HG03060 (cell line): ENCODE measurements around the gene CCDC33.

Experiments
- ATAC-seq: cut with Tn5 transposase; IDR thresholded peaks from one replicate; pipeline ENCODE4 v1.9.1; 2021; ENCODE audit warnings: low read depth, moderate number of reproducible peaks; ENCODE audit not compliant: unreplicated experiment

Gene CCDC33

DNA sequence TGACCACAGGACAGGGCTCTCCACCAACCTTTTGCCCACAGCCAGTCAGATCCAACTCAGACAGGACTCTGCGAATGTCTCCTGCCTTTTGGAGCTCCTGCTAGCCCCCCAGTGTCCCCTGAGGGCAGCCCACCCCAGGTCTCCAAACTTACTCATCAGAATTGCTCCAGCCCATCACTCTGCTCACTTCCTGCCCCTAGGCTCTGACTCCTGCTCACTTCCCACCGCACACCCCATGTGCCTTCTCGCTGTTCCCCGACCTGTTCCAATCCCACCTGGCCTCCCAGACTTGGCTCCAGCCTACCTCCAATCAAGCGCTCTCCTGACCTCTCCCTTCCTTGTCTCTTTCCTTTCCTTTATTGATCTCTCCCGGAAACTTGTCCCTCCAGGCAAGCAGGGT, 27.6 kb upstream of the CCDC33 start:
- ATAC-seq = no peak

DNA sequence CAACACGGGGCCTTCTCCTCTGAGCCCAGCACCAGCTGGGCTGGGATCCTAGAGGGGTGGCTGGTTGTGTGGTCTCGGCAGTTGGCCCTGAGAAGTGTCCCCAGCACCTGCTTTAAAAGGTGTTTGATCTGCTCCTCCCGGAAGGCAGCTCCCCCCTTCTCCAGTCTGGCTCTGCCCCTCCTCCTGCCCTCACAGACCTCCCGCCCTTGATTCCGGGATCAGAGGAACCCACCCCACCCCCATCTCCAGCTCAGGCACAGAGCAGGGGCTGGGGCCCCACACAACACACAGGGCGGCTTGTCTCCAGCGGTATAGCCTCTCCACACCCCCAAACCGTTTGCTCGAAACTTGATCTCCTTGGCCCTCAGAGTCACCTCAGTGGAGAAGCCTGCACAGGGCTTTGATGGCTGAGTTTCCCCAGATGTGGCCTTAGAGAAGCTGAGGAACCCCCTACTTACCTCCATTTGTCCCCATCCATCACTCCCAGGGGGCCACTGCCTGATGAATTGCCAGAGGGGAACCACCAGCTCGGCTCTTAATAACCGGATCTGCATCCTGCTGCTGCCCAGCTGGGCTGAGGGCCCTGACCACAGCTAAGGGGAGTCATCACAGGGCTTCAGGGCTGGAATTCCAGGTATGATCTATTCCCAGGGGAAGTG, 27.1 kb upstream of the CCDC33 start:
- ATAC-seq = no peak

DNA sequence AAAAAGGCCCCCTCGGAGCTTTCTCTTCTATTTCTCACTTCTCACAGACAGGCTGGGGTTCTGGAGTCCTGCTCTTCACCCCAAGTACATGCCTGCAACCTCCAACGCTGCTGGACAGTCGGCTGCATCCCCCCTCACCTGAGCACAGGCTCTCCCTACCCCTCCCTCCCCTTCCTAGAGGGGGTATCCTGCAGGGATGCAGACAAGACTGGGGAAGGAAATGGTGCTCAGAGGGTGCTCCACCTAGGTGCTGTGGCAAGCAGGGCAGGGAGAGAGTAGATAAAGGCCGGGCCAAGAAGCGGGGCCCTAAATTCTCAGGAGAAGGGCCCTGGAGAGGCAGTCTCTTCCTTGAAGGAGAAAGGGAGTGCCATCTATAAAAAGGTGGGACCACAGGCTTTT, 26.6 kb upstream of the CCDC33 start:
- ATAC-seq = no peak

DNA sequence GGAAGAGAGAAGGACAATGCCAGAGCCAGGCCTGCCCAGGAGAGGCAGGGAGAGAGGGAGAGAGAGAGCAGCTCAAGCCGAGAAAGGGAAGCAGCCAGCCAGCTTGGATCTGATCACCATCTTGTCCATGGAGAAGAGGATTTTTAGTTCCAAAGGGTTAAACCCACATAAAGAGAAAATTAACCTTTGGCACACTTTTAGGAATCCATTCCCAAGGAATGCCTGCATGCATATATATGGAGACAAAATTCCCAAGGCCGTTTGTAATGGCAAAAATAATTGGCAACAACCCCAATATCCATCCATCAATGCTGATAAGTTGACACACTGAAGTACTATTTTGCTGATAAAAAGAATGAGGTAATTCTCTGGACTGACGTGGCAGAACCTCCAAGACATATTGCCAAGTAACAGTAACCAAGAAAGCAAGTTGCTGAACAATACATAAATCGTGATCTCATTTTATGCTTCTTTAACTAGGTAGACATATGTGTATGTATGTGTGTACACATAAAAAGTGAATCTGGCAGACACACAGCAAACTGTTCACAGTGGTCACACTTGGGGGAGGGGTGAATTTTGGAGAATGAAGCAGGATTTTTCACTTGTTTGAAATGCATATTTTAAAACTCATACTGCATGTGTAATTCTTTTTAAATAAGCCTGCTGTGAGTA, 26.0 kb upstream of the CCDC33 start:
- no peak for ATAC-seq

DNA sequence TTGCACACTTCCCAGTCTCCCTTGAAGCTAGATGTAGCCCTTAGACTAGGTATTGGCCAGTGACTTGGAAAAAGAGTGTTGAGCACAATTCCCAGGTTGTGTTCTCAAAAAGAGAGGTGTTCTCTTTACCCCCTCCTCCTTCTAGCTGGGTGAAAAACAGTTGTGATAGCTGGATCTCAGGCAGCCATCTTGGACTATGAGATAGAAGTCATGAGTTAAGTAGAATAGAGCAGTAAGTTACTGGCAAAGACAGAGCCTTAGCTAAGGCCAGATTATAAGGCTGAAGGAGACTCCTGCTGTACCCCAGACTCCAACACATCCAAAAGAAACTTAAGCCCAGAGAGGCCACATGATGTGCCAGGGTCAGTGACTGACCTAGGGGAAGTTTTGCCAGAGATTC, 25.4 kb upstream of the CCDC33 start:
- ATAC-seq = no peak

DNA sequence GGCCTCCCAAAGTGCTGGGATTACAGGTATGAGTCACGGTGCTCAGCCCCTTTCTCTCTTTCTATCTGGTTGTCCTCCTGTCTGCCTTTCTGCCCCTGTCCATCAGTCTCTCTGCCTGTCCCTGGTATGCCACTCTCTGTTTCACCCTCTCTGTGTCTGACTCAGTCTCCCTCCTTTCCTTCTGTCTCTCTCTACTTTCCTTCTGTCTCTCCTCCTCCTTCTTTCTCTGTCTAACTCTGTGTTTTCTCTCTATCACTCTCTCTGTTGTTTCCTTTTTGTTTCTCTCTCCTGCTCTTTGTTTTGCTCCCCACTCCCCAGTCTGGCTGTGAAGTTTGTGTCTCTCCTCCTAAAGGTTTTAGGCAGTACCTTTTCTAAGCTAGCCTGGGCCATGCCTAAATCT, 24.5 kb upstream of the CCDC33 start:
- ATAC-seq = no peak

DNA sequence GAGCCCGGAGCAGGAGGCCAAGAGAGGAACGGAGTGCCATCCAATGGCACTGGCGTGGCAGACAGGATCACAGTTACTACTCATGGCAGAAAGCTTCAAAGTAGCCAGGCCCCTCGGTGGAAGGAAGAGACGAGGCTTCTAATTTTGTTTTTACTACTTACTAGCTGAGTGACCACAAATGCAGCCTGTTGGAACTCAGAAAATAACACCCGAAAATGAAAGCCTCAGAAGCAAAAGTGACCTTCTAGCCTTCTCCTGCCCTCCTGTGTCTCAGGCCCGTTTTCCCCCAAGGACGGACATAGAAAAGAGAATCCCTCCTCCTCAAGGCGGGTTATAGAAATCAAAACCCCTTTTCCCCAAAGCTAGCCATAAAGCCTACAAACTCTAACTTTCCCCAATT, 23.6 kb upstream of the CCDC33 start:
- no peak for ATAC-seq

DNA sequence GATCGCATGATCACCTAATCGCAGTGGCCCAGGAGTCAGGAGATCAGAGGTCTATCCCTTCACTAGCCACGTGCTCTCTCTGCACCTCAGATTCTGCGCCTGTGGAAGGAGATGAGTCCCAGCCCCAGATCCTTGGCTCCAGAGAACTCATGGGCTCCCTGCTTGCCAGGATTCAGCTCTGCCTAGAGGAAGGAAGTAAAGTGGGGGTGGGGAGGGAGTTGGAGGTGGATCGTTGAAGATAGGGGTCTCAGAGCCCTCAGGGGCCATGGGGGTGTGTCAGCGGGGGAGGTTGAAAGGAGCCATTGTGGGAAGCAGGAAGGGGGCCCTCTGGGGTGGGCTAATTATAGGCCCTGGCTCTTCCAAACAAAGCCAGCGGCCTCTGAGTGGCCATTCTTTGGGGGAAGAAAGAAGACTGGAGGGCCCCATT, 22.3 kb upstream of the CCDC33 start:
- no peak for ATAC-seq

DNA sequence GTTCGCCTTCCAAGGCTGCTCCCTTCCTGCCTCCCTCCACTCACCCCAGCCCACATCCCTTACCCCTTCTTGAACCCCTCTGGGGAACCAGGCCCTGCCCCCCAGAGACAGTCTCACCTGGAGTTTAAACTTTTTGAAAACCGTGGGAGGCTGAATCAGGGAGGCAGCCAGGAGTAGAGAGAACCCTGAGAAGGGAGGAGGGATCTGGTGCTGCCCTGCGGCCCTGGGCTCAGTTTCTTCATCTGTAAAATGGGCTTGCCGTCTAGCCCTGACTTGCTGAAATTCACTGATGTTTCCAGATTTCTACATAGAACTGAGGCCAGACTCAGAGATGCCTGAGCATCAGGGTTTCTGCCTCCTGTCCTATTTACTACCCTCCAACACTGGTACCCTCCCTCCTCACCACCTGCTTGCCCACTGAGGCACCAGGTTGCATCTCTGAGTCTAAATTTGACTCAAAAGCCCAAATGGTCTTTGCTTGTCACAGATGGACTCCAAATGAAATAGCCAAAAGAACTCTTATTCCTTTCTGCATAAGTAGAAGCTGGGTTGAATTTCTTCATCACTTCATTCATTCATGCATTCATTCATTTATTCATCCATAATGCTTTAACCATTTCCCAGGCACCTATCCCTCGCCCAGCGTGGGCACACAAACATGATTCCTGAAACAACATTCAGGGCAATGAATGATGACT, 21.7 kb upstream of the CCDC33 start:
- ATAC-seq = no peak

DNA sequence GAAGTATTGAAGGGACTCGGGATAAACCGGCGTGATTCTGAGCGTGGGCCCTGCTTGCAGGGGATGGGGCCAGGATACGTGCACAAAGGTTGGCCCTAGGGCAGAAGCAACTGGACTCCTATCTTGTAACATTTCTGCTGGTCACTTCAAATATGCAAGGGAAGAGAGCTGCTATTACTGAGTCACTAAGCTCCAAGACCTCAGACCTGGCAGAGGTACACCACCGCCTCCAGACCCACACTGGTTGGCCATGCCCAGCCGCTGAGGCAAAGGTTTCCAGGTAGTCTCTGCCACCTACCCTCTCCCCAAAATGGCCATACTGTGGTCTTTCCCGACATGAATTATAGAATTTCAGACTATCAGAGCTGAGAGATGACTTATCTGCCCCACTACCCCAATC, 20.2 kb upstream of the CCDC33 start:
- no peak for ATAC-seq

DNA sequence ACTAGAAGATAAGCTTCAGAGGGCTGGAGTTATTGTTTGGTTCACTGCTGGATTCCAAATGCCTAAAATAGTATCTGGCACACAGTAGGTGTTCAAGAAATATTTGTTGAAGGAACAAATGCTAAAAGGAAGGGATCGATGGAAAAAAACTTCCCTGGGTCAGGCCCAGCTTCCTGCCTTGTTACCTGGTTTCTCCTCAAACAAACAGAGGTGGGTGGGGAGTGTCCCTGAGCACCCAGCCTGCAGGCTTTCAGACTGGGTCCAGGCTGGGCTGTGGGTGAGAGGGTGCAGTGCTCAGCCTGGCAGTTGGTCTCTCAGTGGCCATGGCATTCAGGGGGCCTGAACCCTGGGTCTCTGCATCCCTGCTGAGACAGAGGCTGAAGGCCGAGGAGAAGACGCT, 19.2 kb upstream of the CCDC33 start:
- no peak for ATAC-seq

DNA sequence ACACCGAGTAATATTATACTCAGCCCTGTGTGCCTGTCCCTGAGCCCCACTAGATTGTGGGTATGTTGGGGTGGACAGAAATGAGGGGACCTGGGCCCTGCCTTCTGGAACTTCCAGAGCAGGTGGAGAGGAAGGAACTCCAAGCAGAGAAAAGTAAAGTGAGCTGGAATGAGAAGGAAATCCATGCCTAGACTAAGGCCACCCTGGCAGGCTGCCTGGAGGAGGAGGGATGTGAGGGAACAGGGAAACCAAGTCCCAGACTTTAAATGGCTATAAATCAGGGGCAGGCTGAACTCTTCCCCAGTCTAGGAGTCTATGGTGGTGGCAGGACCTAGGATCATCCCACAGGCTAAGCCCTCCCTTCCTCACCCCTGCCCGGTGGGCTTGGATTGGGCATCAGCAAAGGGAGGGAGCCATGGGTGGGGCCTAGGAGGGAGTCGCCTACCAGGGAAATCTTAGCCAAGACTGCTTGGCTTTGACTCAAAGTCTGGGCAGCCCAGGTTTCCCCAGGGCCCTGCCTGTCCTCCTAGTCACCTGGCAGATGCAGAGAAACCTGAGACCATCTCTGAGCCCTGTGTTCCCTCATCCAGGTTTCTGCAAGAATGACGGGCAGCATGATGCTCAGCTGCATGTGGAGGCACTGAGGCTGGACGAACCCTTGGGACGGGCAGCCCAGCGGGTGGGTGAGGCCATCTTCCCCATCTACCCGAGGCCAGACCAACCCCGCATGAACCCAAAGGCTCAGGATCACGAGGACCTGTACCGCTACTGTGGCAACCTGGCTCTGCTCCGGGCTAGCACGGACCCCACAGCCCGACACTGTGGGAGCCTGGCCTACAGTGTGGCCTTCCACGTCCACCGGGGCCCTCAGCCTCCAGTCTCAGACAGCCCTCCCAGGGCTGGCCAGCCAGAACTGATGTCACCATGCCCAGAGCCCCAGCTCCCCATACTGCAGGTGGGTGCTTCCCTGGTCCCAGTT, 17.9 kb upstream of the CCDC33 start:
- ATAC-seq = no peak

DNA sequence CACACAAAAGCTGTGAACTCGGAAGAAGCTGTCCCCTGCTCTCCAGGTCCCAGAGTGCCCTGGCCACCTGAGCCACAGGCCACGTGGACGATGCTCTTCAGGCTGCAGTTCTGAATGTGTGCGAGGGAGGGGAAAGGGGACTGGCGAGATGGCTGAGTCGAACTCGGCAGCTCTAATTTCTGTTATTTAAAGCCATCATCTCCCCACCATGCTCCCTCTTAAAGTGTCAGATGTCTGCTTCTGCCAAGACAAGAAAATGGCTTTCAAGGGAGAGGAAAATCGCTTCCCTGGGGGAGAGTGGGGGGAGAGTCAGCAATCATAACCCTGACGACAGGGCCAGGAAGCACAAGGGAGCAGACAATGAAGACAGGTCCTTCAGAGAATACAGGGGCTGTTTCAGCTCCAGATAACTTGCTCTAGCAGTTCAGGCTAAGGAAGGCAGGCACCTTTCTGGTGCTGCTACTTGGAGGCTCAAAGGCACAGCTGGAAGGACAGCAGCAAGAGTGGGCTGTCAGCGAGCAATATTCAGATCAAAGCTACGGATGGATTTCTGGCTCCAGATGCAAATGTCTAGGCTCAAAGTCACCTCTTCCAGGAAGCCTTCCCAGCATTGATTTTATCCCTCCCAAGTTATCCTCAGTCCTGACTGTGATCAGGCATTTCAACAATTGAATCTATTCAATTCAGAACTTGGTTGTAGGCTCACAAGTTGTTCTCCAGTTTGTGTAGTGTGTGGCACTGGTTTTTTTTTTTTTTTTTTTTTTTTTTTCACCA, 15.5 kb upstream of the CCDC33 start:
- ATAC-seq = no peak

DNA sequence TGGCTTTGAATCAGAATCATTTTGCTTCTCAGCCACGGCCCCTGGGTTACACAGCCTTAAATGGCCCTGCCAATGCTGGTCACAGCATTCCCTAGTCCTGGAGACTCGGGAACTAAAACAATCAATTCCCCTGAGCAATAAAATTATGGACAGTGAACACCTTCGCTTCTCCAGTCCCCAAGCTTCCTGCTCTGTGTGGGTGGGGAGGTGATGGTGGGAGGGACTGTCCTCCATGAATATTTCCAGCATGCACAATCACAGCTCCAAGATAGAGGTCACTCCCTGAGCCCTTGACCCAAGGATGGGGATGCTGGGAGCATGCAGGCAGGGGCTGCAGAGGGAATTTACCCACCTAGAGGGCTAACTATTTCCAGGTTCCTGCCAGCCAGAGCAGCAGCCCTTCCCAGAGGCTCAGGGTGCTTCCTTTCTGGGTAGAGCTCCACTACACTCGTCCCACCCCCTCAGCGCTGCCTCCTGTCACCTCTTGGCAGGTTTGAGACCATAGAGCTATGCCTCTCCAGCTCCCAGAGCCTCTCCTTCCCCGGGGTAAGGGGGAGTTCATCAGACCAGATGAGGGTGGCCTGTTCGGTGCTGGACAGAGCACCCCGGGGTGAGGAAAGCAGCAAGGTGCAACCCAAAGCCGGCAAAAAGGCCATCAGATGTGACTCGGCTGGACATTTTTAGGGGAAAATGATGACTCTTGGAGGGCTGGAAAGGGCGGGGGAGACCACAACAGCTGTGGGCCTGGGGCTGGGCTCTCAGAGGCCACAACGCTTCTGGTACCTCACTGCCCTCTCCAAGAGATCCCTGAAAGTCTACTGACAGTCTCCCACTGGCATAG, 14.5 kb upstream of the CCDC33 start:
- no peak for ATAC-seq

DNA sequence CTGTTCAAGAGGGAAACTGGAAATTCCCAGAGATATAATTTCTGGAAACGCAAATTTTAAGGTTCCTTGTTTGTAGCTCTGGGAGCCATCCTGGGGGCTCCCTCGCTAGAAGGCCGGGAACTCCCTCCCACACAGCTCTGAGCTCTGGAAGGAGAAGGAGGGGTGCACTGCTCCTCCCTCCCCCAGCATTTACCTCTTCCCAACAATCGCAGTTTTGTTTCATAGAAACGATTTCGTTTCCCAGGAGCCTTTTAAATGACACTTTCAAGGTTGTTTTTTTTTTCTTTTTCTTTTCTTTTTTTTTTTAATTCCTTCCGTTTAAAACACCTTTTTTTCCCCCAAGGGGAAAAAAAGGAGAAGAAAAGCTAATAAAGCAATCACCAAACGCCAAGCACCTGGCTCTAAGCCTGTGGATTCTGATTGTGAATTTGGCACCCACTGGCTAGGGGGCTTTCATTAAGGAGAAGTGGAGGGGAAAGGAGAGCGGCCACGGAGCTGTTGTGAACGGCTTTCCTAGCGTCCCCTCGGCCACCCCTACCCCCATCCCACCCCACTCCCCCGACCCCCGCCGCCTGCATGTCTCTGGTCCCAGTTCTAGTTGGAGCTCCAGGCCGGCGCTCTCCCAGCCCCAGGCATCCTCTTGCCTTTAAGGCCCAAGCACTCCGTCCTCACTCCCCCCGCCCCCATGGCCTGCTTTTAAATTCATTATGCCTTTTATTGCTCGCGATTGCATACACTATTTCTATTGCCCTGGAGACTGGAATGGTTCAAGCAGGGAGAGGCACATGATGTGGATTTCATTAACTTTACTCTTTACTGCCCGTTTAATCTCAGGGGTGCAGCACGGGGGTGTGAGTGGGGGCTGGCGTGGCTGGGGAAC, 13.6 kb upstream of the CCDC33 start:
- no peak for ATAC-seq

DNA sequence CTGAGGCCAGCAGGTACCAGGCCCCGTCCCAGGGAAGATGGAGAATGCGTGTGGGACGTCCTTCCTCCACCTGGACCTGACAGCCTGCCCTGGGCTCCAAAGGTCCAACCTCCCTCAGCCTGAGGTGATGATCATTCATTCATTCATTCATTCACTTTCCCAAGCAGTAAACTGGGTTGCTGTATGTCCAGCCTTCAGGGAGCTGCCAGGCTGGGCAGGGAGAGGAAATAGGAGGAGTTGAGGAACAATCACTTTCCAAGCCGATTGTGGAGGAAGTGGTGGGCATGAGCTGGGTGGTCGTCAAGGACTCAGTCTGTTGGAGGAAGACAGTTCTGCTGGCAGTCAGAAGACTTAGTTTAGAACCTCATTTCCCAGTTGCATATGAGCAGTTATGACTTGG, 10.2 kb upstream of the CCDC33 start:
- no peak for ATAC-seq

DNA sequence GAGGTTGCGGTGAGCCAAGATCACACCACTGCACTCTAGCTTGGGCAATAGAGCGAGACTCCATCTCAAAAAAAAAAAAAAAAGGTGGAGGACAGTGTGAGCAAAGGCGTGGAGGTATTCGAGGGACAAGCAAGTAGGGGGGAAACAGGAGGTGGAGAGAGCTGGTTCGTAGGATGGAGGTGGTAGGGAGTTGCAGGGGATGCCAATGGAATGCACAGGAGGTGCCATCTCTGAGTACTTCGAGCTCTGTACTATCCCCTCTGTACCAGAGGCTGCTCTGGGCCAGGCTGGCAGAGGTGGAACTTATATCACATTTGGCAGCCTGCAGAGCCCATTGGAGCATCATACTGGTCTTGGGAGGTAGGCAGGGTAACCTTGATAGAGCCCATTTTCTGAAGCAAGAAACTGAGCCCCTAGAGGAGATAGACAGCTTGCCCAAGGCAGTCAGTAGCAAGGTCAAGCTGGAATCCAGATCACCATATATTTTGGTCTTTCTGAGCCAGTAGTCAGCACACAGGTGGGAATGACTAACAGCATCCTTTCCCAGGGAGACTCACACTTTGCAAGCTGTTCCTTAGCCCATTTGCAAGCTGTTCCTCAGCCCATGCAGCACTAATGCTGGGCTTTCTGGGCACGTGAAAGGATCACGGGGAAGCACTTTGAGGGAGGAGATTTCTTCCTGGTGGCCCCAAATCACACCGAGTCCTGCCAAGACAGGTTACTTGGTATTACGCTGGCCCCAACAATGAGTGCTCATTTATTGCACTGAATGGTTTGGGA, 9.2 kb upstream of the CCDC33 start:
- no peak for ATAC-seq
